Measurements from ENCODE around the gene TXNL4B. TPM values are rescaled to one million over a fixed set of nuclear protein-coding genes. Genes with fewer than 3 reads are reported as not detected.

Gene TXNL4B
- total and polyA plus RNA-seq, 9 donors = 10.6 to 23.1 (median 14.7) TPM

DNA sequence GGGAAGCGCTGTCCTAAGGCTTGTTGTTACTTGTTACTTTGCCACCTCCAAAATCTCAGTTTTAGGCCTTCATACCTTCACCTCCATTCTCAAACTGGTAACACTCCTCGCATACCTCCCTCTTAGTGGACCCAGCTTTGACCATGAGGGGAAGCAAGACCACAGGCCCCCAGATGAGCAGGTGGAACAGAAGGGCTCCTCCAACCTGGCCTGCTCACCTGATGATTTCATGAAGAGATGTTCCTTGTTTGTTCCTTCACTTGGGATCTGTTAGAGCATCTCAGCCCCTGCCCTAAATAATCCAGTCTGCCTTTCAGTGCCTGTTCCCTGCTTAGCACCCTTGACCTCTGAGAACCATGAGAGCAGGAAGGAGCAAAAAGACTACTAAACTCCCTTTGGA lies 28.9 kb upstream of the TXNL4B start:
- H3K9me3 ChIP-seq = no peaks in the 10 kb centered on the region
- no peak overlapping the region for H3K27ac ChIP-seq
- intact Hi-C loops (cut with DNase I) = no loop called here
- no peaks in the 10 kb centered on the region for H3K27me3 ChIP-seq
- no peak overlapping the region for H3K4me3 ChIP-seq
- H3K4me1 ChIP-seq (ENCODE audit: insufficient read depth) = peaks cover 2% of the 10 kb centered on the region
- H3K36me3 ChIP-seq = no peaks in the 10 kb centered on the region
- no peak for TF ChIP-seq EP300 (IDR thresholded peaks at IDR 0.05)
- TF ChIP-seq, protein P1, sequence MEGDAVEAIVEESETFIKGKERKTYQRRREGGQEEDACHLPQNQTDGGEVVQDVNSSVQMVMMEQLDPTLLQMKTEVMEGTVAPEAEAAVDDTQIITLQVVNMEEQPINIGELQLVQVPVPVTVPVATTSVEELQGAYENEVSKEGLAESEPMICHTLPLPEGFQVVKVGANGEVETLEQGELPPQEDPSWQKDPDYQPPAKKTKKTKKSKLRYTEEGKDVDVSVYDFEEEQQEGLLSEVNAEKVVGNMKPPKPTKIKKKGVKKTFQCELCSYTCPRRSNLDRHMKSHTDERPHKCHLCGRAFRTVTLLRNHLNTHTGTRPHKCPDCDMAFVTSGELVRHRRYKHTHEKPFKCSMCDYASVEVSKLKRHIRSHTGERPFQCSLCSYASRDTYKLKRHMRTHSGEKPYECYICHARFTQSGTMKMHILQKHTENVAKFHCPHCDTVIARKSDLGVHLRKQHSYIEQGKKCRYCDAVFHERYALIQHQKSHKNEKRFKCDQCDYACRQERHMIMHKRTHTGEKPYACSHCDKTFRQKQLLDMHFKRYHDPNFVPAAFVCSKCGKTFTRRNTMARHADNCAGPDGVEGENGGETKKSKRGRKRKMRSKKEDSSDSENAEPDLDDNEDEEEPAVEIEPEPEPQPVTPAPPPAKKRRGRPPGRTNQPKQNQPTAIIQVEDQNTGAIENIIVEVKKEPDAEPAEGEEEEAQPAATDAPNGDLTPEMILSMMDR (IDR thresholded peaks at IDR 0.05) = no peak
- TF ChIP-seq POLR2A (IDR thresholded peaks at IDR 0.05) = no peak
- no peak for DNase-seq
- 98 to 100% (median 99%) methylated on average over 2 of the region's 2 CpGs for WGBS, 3 donors

DNA sequence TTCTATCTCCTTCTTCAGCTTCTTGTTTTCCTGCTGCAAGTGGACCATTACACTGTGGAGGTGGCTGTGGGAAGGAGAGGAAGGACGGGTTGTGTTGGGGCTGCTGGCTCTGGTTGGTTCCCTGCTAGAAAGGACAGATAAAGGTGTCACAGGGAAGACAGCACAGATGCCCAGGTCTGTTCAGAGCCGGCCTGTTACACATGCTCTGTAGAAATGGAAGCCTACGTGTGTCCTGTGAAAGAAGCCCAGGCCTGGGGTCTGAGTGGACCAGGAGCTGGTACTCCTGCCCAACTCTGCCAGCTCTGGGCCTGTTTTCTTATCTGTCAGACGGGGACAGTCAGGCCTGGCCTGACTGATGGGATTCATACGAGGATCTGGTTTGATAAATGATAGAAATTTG lies 26.6 kb upstream of the TXNL4B start:
- H3K4me1 ChIP-seq (ENCODE audit: insufficient read depth) = peaks cover 2% of the 10 kb centered on the region
- WGBS, 3 donors = 89 to 93% (median 89%) methylated on average over 5 of the region's 5 CpGs
- TF ChIP-seq EP300 (IDR thresholded peaks at IDR 0.05) = no peak
- TF ChIP-seq POLR2A (IDR thresholded peaks at IDR 0.05) = no peak
- TF ChIP-seq, protein P1 (IDR thresholded peaks at IDR 0.05) = no peak
- no peak overlapping the region for H3K4me3 ChIP-seq
- H3K9me3 ChIP-seq = no peaks in the 10 kb centered on the region
- H3K36me3 ChIP-seq = no peaks in the 10 kb centered on the region
- H3K27ac ChIP-seq = no peak overlapping the region
- H3K27me3 ChIP-seq = no peaks in the 10 kb centered on the region
- intact Hi-C loops (cut with DNase I) = no loop called here
- no peak for DNase-seq

DNA sequence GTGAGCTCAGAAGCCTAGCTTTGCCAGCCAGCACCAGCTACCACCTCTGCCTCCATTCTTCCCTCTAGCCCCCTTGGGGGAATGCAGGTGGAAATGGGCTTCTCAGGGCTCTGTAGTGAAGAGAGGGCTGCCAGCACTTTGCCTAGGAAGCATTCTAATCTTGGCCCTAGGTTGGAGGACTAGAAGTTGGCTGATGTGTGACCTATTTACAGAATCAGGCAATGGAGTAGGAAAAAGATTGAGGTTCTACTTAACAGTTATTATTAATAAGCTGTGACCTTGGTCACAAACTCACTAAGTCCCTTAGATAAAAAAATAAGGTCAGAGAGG lies 20.2 kb upstream of the TXNL4B start:
- intact Hi-C loops (cut with DNase I) = no loop called here
- H3K27me3 ChIP-seq = no peaks in the 10 kb centered on the region
- H3K9me3 ChIP-seq = no peaks in the 10 kb centered on the region
- no peak overlapping the region for H3K4me3 ChIP-seq
- no peak overlapping the region for H3K27ac ChIP-seq
- H3K36me3 ChIP-seq = peaks cover 5% of the 10 kb centered on the region
- no peaks in the 10 kb centered on the region for H3K4me1 ChIP-seq (ENCODE audit: insufficient read depth)
- TF ChIP-seq, protein P1 (IDR thresholded peaks at IDR 0.05) = no peak
- TF ChIP-seq EP300 (IDR thresholded peaks at IDR 0.05) (no peak), POLR2A (IDR thresholded peaks at IDR 0.05) (no peak)
- DNase-seq = no peak

DNA sequence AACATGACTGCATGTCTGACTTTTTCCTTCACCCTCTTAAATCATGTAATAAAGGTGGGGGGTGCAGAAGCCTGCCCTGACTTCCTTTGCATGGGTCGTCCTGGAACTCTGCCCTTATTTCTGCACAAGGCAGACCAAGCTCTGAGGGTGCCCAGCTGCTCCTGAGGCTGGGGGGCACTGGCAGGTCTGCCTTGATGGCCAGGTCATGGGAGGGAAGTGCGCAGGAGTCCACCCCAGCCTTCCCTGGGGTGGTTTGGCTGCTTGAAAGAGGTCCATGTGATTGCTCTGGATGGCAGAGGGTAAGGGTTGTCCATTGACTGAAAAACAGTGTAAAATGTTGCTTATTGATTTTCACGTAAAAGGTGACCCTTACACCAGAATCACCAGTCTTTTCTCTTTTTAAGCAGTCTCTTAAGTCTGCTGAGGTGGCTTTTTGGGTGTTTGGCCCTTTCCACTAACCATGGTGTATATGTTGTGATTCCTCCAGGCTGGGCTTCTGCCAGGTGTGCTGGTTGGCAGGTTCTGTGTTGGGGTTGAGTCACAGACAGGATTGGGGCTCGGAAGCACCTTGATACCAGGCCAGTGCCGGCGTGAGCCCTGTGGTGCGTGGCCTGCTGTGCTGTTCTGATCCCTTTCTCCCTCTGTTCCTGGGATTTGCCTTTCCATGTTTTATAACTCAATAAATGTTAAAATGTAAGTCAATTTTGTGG lies 19.6 kb upstream of the TXNL4B start:
- WGBS, 3 donors = 79 to 85% (median 83%) methylated on average over 7 of the region's 7 CpGs
- no peaks in the 10 kb centered on the region for H3K4me1 ChIP-seq (ENCODE audit: insufficient read depth)
- no peak overlapping the region for H3K4me3 ChIP-seq
- peaks cover 6% of the 10 kb centered on the region for H3K36me3 ChIP-seq
- TF ChIP-seq POLR2A (IDR thresholded peaks at IDR 0.05) (no peak), EP300 (IDR thresholded peaks at IDR 0.05) (no peak)
- TF ChIP-seq, protein P1 (IDR thresholded peaks at IDR 0.05) = no peak
- no peak for DNase-seq
- intact Hi-C loops (cut with DNase I) = no loop called here
- no peak overlapping the region for H3K27ac ChIP-seq
- H3K9me3 ChIP-seq = no peaks in the 10 kb centered on the region
- no peaks in the 10 kb centered on the region for H3K27me3 ChIP-seq

Measured in ovary (tissue), 9 donors.